ENCODE results near the gene PLEKHA8.

Gene PLEKHA8

GRCh38 chr7:30162133-30162532 lies 133.9 kb downstream of the PLEKHA8 start:
- DNase-seq (ENCODE audit: extremely low spot score): no peak
- ChIA-PET POLR2A (interaction anchor here (1.0 kb wide), 1 partner anchor 28 kb away, joined by 3 read pairs; no protein-coding TSS in a partner anchor), CTCF (interaction anchor here (0.7 kb wide), 1 partner anchor 20 kb away, joined by 3 read pairs; no protein-coding TSS in a partner anchor)
- TF ChIP-seq ELF4 (IDR thresholded peaks at IDR 0.05): no peak
- 0 out of 2 replicates have a peak, but pooled peaks have one; percentile 8 for TF ChIP-seq PKNOX1 (IDR thresholded peaks at IDR 0.05)

DNA sequence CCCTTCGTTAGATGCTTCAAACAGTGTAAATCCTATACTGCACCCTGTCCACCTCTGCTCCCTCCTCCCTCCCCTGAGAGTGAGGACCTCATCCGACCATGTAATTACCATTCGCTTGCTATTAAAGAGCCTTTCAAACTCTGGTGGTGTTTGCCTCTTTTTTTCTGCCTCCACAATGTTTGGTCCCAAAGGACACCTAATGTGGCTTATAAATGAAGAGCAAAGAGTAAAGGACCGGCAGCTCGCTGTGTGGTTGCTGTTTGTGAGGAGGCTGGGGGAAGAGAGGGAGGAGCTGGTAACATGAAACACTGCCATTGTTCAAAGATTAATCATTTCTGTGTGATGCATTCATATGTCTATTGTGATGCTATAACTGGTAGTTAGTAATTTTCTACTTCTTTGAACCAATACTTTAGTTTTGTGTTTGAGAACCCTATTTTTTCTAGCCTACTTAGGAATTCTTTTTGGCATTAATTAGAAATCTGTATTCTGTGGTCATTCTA lies 134.5 kb downstream of the PLEKHA8 start:
- POLR2A ChIA-PET: interaction anchor here (1.0 kb wide), 1 partner anchor 28 kb away, joined by 3 read pairs; no protein-coding TSS in a partner anchor
- DNase-seq (ENCODE audit: extremely low spot score): no peak
- CTCF ChIA-PET: interaction anchor here (0.7 to 0.8 kb wide), 2 partner anchors 20 to 21 kb away, joined by 3 read pairs; no protein-coding TSS in a partner anchor
- TF ChIP-seq ARNT (IDR thresholded peaks at IDR 0.05) (no peak), LEF1 (IDR thresholded peaks at IDR 0.05; ENCODE audit: borderline replicate concordance) (no peak), L3MBTL2 (conservative IDR thresholded peaks at IDR 0.05) (no peak), SUZ12 (IDR thresholded peaks at IDR 0.05) (no peak), BHLHE40 (IDR thresholded peaks at IDR 0.05; ENCODE audit: borderline replicate concordance) (no peak), FOXA1 (IDR thresholded peaks at IDR 0.05) (no peak), TARDBP (IDR thresholded peaks at IDR 0.05) (no peak), SP1 (IDR thresholded peaks at IDR 0.05) (no peak), FOXK2 (IDR thresholded peaks at IDR 0.05) (no peak), ZNF384 (IDR thresholded peaks at IDR 0.05) (no peak), CTBP1 (IDR thresholded peaks at IDR 0.05; ENCODE audit: borderline replicate concordance) (no peak), NFRKB (IDR thresholded peaks at IDR 0.05) (no peak), HDGF (IDR thresholded peaks at IDR 0.05; ENCODE audit: borderline replicate concordance) (no peak), ELF4 (IDR thresholded peaks at IDR 0.05) (no peak), PKNOX1 (IDR thresholded peaks at IDR 0.05) (no peak), FOXM1 (IDR thresholded peaks at IDR 0.05; ENCODE audit: borderline replicate concordance) (no peak)

- POLR2A ChIA-PET: no interaction called here
- TF ChIP-seq FOXA1 (IDR thresholded peaks at IDR 0.05) (no peak), ELF4 (IDR thresholded peaks at IDR 0.05) (no peak), L3MBTL2 (conservative IDR thresholded peaks at IDR 0.05) (no peak), CTBP1 (IDR thresholded peaks at IDR 0.05; ENCODE audit: borderline replicate concordance) (no peak), SUZ12 (IDR thresholded peaks at IDR 0.05) (no peak), NFRKB (IDR thresholded peaks at IDR 0.05) (no peak), HDGF (IDR thresholded peaks at IDR 0.05; ENCODE audit: borderline replicate concordance) (no peak), TARDBP (IDR thresholded peaks at IDR 0.05) (no peak), BHLHE40 (IDR thresholded peaks at IDR 0.05; ENCODE audit: borderline replicate concordance) (no peak), LEF1 (IDR thresholded peaks at IDR 0.05; ENCODE audit: borderline replicate concordance) (no peak), FOXM1 (IDR thresholded peaks at IDR 0.05; ENCODE audit: borderline replicate concordance) (no peak)
- CTCF ChIA-PET: interaction anchor here (0.8 to 1.4 kb wide), 3 partner anchors 11 to 242 kb away, joined by 3 to 4 read pairs (median 3); no protein-coding TSS in a partner anchor
- DNase-seq (ENCODE audit: extremely low spot score): no peak
These were observed 135.2 kb downstream of the PLEKHA8 start for GRCh38 chr7:30163231-30163894.

GRCh38 chr7:30164567-30164966 lies 136.4 kb downstream of the PLEKHA8 start:
- ChIA-PET CTCF (interaction anchor here (0.6 to 1.4 kb wide), 3 partner anchors 9 to 243 kb away, joined by 3 to 4 read pairs (median 3); no protein-coding TSS in a partner anchor), POLR2A (no interaction called here)
- peak; percentile 45 for DNase-seq (ENCODE audit: extremely low spot score)
- TF ChIP-seq FOXK2 (IDR thresholded peaks at IDR 0.05) (no peak), ZNF384 (IDR thresholded peaks at IDR 0.05) (no peak)

DNA sequence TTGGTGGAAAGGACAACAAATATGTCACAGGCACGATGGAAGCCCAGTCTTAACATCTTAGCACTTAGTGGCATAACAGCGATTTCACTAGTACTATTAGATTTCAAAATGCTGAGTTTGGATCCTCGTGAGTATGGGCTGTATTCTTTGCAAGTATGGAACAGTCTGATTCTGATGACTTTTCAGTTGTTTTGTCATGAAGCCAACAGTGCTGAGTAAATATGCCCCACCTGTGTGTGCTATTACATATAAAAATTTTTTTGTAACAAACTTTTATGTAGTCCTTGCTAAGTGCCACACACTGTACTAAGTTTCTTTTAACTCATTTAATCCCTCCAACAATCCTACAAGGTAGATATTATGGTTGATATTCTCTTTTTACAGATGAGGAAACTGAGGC lies 137.4 kb downstream of the PLEKHA8 start:
- TF ChIP-seq ELF4 (IDR thresholded peaks at IDR 0.05): no peak
- TF ChIP-seq L3MBTL2 (conservative IDR thresholded peaks at IDR 0.05): no peak
- TF ChIP-seq BHLHE40 (IDR thresholded peaks at IDR 0.05; ENCODE audit: borderline replicate concordance): no peak
- no peak for TF ChIP-seq CTBP1 (IDR thresholded peaks at IDR 0.05; ENCODE audit: borderline replicate concordance)
- TF ChIP-seq FOXK2 (IDR thresholded peaks at IDR 0.05): no peak
- TF ChIP-seq PKNOX1 (IDR thresholded peaks at IDR 0.05): no peak
- POLR2A ChIA-PET: no interaction called here
- CTCF ChIA-PET: no interaction called here

DNA sequence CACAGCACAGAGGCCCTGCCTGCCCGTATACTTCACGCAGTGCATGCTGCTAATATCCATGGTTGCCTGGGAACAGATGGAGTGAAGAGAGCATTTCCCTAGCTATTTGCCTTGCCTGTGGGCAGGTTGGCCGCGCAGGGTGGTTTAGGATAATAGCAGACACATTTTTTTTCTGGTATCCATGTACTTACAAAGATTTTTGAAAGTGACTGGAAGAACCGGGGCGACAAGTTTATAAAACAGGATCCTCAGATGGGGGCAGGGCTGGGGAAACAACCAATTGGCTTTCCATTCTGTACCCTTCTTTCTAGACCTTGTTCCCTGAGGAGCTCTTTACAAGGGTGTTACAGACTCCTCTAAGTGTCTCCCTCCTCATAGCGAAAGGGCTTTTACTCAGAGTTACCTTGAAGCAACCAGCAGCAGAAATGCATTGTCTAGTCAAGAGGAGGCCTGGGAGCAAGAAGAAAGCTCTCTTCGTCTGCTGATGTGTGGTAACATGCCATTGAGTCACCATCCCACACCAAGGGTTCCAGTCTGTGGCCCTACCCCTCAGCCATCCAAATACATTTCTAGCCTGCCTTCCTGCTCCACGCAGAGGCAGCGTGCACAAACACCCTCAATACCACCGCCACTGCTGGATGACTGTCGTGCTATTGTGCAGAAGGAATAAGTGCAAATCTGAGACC lies 138.1 kb downstream of the PLEKHA8 start:
- TF ChIP-seq ELF4 (IDR thresholded peaks at IDR 0.05) (no peak), ARNT (IDR thresholded peaks at IDR 0.05) (no peak), PKNOX1 (IDR thresholded peaks at IDR 0.05) (no peak), ZNF384 (IDR thresholded peaks at IDR 0.05) (no peak), BHLHE40 (IDR thresholded peaks at IDR 0.05; ENCODE audit: borderline replicate concordance) (no peak), FOXA1 (IDR thresholded peaks at IDR 0.05) (no peak), L3MBTL2 (conservative IDR thresholded peaks at IDR 0.05) (no peak), SP1 (IDR thresholded peaks at IDR 0.05) (no peak), NFRKB (IDR thresholded peaks at IDR 0.05) (no peak), HDGF (IDR thresholded peaks at IDR 0.05; ENCODE audit: borderline replicate concordance) (no peak), TARDBP (IDR thresholded peaks at IDR 0.05) (no peak), SUZ12 (IDR thresholded peaks at IDR 0.05) (no peak), CTBP1 (IDR thresholded peaks at IDR 0.05; ENCODE audit: borderline replicate concordance) (no peak)
- POLR2A ChIA-PET: no interaction called here
- CTCF ChIA-PET: no interaction called here
- no peak for DNase-seq (ENCODE audit: extremely low spot score)

More for the DNA sequence above, 137.4 kb downstream of the PLEKHA8 start:
- DNase-seq (ENCODE audit: extremely low spot score): no peak
